Activated CD8-positive, alpha-beta T cell treated with anti-CD3 and anti-CD28 coated beads for 36 hours (primary cell): ENCODE measurements around the gene TSPAN10. TPM values are rescaled to one million over a fixed set of nuclear protein-coding genes. Genes with fewer than 3 reads are reported as not detected.

ENCODE experiments used
- ATAC-seq: fragments of 200-7000 bp; cut with Tn5 transposase; one replicate; pipeline ENCODE4 v1.10.0; 2021; ENCODE audit warnings: mild to moderate bottlenecking, moderate library complexity
- CTCF ChIA-PET: fragments of 350-600 bp; sonication (Branson Sonifier 250); formaldehyde crosslinking; loops from one replicate; lab custom pipeline; 2021; ENCODE audit warnings: antibody characterized with exemption; lab: Charles Lee
- POLR2A ChIA-PET: fragments of 350-600 bp; sonication (Branson Sonifier 250); formaldehyde crosslinking; loops from one replicate; lab custom pipeline; 2021; ENCODE audit warnings: antibody characterized with exemption; lab: Charles Lee
- DNase-seq: peaks from one replicate; pipeline ENCODE4 v3.0.0-alpha.2; 2020
- H3K27ac Mint-ChIP-seq: one replicate; pipeline ENCODE4 v1.8.0; 2021; ENCODE audit warnings: mild to moderate bottlenecking, mixed read lengths
- H3K27me3 Mint-ChIP-seq: one replicate; pipeline ENCODE4 v1.8.0; 2021; ENCODE audit warnings: mixed read lengths
- H3K36me3 Mint-ChIP-seq: one replicate; pipeline ENCODE4 v1.8.0; 2021; ENCODE audit warnings: low read depth, mixed read lengths
- H3K4me1 Mint-ChIP-seq: one replicate; pipeline ENCODE4 v1.8.0; 2021; ENCODE audit warnings: low read depth, mixed read lengths
- H3K4me3 Mint-ChIP-seq: one replicate; pipeline ENCODE4 v1.8.0; 2021; ENCODE audit warnings: mild to moderate bottlenecking, moderate library complexity, mixed read lengths
- H3K9me3 Mint-ChIP-seq: one replicate; pipeline ENCODE4 v1.8.0; 2021; ENCODE audit warnings: mixed read lengths
- intact Hi-C: fragments of 100-400 bp; cut with micrococcal nuclease; formaldehyde crosslinking; loops from one replicate; pipeline ENCODE4 v1.10.0; 2022
- total RNA-seq, 2 experiments: library from RNA; stranded (reverse); gene quantifications; one replicate each; pipeline ENCODE4 v1.2.3, GENCODE V29; 2021
- TF ChIP-seq, protein P1 (sequence below): fragments of 200-600 bp; IDR thresholded peaks from one replicate; pipeline ENCODE4 v1.8.0; 2022; ENCODE audit warnings: antibody characterized with exemption, mild to moderate bottlenecking

Gene TSPAN10
- total RNA-seq, 2 experiments from 2014 or later, result 0.18 to 0.22 TPM

DNA sequence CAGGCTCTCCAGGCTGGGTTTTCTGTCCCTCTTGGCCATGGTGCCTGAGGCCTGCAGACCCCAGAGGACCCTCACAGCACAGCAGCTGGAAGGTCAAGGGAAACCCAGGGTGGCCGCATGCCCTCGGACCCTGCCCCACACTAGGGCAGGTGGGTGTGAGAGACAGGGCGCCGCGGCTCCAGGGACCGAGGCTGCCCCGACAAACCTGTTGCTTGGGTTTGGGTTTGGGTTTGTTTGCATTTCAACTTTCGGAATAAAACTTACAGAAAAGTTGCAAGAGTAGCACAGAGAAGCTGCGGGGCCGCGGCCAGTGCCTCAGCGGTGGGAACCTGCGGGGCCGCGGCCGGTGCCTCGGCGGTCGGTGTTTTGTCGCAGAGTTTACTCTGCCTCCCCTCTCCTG lies 54.6 kb downstream of the TSPAN10 start:
- POLR2A ChIA-PET, result no interaction called here
- peaks cover 7% of the 10 kb centered on the region for H3K4me1 Mint-ChIP-seq
- TF ChIP-seq, protein P1, sequence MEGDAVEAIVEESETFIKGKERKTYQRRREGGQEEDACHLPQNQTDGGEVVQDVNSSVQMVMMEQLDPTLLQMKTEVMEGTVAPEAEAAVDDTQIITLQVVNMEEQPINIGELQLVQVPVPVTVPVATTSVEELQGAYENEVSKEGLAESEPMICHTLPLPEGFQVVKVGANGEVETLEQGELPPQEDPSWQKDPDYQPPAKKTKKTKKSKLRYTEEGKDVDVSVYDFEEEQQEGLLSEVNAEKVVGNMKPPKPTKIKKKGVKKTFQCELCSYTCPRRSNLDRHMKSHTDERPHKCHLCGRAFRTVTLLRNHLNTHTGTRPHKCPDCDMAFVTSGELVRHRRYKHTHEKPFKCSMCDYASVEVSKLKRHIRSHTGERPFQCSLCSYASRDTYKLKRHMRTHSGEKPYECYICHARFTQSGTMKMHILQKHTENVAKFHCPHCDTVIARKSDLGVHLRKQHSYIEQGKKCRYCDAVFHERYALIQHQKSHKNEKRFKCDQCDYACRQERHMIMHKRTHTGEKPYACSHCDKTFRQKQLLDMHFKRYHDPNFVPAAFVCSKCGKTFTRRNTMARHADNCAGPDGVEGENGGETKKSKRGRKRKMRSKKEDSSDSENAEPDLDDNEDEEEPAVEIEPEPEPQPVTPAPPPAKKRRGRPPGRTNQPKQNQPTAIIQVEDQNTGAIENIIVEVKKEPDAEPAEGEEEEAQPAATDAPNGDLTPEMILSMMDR, result no peak
- no peak overlapping the region for H3K27ac Mint-ChIP-seq
- no peaks in the 10 kb centered on the region for H3K27me3 Mint-ChIP-seq
- DNase-seq, result no peak
- H3K36me3 Mint-ChIP-seq, result peaks cover 33% of the 10 kb centered on the region
- intact Hi-C loops, result no loop called here
- H3K9me3 Mint-ChIP-seq, result no peaks in the 10 kb centered on the region
- H3K4me3 Mint-ChIP-seq, result no peak overlapping the region
- CTCF ChIA-PET, result interaction anchor here (1.0 kb wide), 1 partner anchor 16 kb away, joined by 3 read pairs; no protein-coding TSS in a partner anchor
- ATAC-seq, result no peak

DNA sequence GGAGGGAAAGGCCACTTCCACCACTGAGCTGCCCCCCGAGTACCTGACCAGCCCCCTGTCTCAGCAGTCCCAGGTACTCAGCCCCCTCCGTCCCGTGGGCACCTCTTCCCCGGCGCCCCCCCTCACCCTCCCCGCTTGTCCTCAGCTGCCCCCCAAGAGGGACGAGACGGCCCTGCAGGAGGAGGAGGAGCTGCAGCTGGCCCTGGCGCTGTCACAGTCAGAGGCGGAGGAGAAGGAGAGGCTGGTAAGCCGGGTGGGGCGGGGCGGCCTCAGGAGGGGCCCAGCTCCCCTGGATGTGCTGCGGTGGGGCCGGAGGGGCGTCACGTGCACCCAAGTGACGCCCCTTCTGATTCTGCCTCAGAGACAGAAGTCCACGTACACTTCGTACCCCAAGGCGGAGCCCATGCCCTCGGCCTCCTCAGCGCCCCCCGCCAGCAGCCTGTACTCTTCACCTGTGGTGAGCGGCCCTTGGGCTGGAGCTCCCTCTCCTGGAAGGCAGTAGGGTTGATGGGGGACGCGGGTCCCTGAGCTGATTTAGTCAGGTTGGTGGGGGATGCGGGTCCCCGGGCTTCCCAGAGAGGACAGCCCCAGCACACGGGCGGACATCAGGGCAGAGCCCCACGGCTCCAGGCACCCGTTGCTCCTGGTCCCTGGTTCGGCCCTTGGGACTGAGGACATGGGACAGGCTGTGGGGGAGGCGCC lies 56.7 kb downstream of the TSPAN10 start:
- peaks cover 4% of the 10 kb centered on the region for H3K4me1 Mint-ChIP-seq
- CTCF ChIA-PET, result no interaction called here
- H3K27me3 Mint-ChIP-seq, result no peaks in the 10 kb centered on the region
- intact Hi-C loops, result no loop called here
- ATAC-seq (peak; percentile 38), DNase-seq (no peak)
- peaks cover 38% of the 10 kb centered on the region for H3K36me3 Mint-ChIP-seq
- H3K27ac Mint-ChIP-seq, result no peak overlapping the region
- POLR2A ChIA-PET, result interaction anchor here (0.7 to 2.3 kb wide), 4 partner anchors 9 to 19 kb away, joined by 3 to 13 read pairs (median 4); partner anchors contain the start of genes ARL16, HGS and MRPL12
- H3K9me3 Mint-ChIP-seq, result no peaks in the 10 kb centered on the region
- no peak overlapping the region for H3K4me3 Mint-ChIP-seq
- TF ChIP-seq, protein P1, result no peak

GRCh38 chr17:81694810-81695209 lies 57.8 kb downstream of the TSPAN10 start:
- ChIA-PET CTCF (no interaction called here), POLR2A (interaction anchor here (0.8 to 2.6 kb wide), 3 partner anchors 9 to 15 kb away, joined by 3 to 14 read pairs (median 4); no protein-coding TSS in a partner anchor)
- no peak overlapping the region for H3K4me3 Mint-ChIP-seq
- ATAC-seq, result no peak
- peaks cover 33% of the 10 kb centered on the region for H3K36me3 Mint-ChIP-seq
- H3K27ac Mint-ChIP-seq, result no peak overlapping the region
- no peak for DNase-seq
- no peaks in the 10 kb centered on the region for H3K4me1 Mint-ChIP-seq
- H3K9me3 Mint-ChIP-seq, result no peaks in the 10 kb centered on the region
- TF ChIP-seq, protein P1, result no peak
- intact Hi-C loops, result loop anchor here (5.0 kb wide), 1 partner anchor 173 kb away; no protein-coding TSS in a partner anchor
- H3K27me3 Mint-ChIP-seq, result no peaks in the 10 kb centered on the region

DNA sequence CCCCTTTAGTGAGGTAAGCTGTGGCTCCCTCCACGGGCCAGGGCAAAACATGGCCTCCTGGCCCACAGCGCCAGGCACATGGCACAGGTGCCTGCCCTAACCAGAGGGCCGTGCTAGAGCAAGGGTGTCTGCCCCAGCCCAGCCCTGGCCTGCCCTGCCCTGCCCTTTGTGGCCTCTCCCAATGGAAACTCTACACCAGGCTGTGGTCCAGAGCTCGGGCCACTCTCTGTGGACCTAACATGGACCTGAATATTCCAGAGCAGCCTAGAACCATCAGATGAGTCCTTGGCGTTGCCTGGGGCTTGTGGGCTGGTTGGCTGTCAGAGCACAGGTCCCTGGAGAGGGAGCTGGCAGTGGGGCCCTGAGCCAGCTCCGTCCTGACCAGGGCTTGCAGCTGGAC lies 58.2 kb downstream of the TSPAN10 start:
- intact Hi-C loops, result loop anchor here (5.0 kb wide), 1 partner anchor 173 kb away; no protein-coding TSS in a partner anchor
- POLR2A ChIA-PET, result interaction anchor here (0.8 to 2.6 kb wide), 4 partner anchors 9 to 14 kb away, joined by 3 to 14 read pairs (median 4); no protein-coding TSS in a partner anchor
- Mint-ChIP-seq H3K9me3 (no peaks in the 10 kb centered on the region), H3K27me3 (no peaks in the 10 kb centered on the region), H3K4me3 (no peak overlapping the region), H3K27ac (no peak overlapping the region), H3K4me1 (no peaks in the 10 kb centered on the region), H3K36me3 (peaks cover 30% of the 10 kb centered on the region)
- CTCF ChIA-PET, result interaction anchor here (0.8 kb wide), 1 partner anchor 37 kb away, joined by 3 read pairs; no protein-coding TSS in a partner anchor
- TF ChIP-seq, protein P1, result no peak
- DNase-seq, result no peak
- ATAC-seq, result no peak

- POLR2A ChIA-PET, result interaction anchor here (0.5 to 2.6 kb wide), 6 partner anchors 8 to 264 kb away, joined by 3 to 14 read pairs (median 3); partner anchors contain the start of genes ARL16 and HGS
- no peaks in the 10 kb centered on the region for H3K27me3 Mint-ChIP-seq
- H3K4me1 Mint-ChIP-seq, result peaks cover 3% of the 10 kb centered on the region
- DNase-seq (no peak), ATAC-seq (no peak)
- no peaks in the 10 kb centered on the region for H3K9me3 Mint-ChIP-seq
- no peak overlapping the region for H3K4me3 Mint-ChIP-seq
- H3K27ac Mint-ChIP-seq, result no peak overlapping the region
- CTCF ChIA-PET, result interaction anchor here (0.8 kb wide), 1 partner anchor 38 kb away, joined by 3 read pairs; no protein-coding TSS in a partner anchor
- TF ChIP-seq, protein P1, result no peak
- H3K36me3 Mint-ChIP-seq, result peaks cover 33% of the 10 kb centered on the region
- intact Hi-C loops, result loop anchor here (5.0 kb wide), 1 partner anchor 174 kb away; no protein-coding TSS in a partner anchor
Observed at GRCh38 chr17:81695801-81696200, 58.8 kb downstream of the TSPAN10 start.
